Fibroblast of lung (primary cell): ENCODE measurements around the gene TMED8. TPM values are rescaled to one million over a fixed set of nuclear protein-coding genes. Genes with fewer than 3 reads are reported as not detected.

ENCODE experiments used
- DNase-seq, 2 donors: peaks; one replicate each; pipeline versions ENCODE4 v3.0.0 to v3.0.0-alpha.2; 2010; ENCODE audit warnings: low read depth in 2 of 2
- H2AFZ ChIP-seq: 2 replicates; pipeline ENCODE4 v1.5.1; 2012; ENCODE audit warnings: low read length, control low read depth, inconsistent platforms
- H3K27ac ChIP-seq: 2 replicates; pipeline ENCODE4 v1.5.1; 2011; ENCODE audit warnings: low read length, control low read depth; ENCODE audit not compliant: insufficient read depth
- H3K27me3 ChIP-seq: 2 replicates; pipeline ENCODE4 v1.5.1; 2011; ENCODE audit warnings: mild to moderate bottlenecking, low read length; ENCODE audit not compliant: control insufficient read depth, insufficient read depth
- H3K36me3 ChIP-seq: 2 replicates; pipeline ENCODE4 v1.5.1; 2011; ENCODE audit warnings: low read length; ENCODE audit not compliant: control insufficient read depth, insufficient read depth
- H3K4me1 ChIP-seq: 2 replicates; pipeline ENCODE4 v1.5.1; 2011; ENCODE audit warnings: low read length; ENCODE audit not compliant: control insufficient read depth, insufficient read depth; ENCODE audit errors: extremely low read depth
- H3K4me2 ChIP-seq: 2 replicates; pipeline ENCODE4 v1.5.1; 2011; ENCODE audit warnings: low read length, control low read depth; ENCODE audit not compliant: insufficient read depth; ENCODE audit errors: extremely low read depth
- H3K4me3 ChIP-seq, 4 experiments: fragments of 200-600 bp in 1 of 4; sonication (generic) in 1 of 4; replicated peaks in 1 of 4; 2 replicates each; pipeline ENCODE4 v1.5.1; 2011 to 2016; ENCODE audit warnings: low read length in 4 of 4, low read depth in 3 of 4, mild to moderate bottlenecking in 3 of 4, control low read depth in 2 of 4, inconsistent platforms in 1 of 4, mixed read lengths in 1 of 4; ENCODE audit not compliant: insufficient read depth in 1 of 4; ENCODE audit errors: control extremely low read depth in 1 of 4
- H3K79me2 ChIP-seq: 2 replicates; pipeline ENCODE4 v1.5.1; 2012; ENCODE audit warnings: mild to moderate bottlenecking, low read length, inconsistent platforms; ENCODE audit not compliant: control insufficient read depth, insufficient read depth
- H3K9ac ChIP-seq: 2 replicates; pipeline ENCODE4 v1.5.1; 2011; ENCODE audit warnings: mild to moderate bottlenecking, low read length, control low read depth; ENCODE audit not compliant: insufficient read depth
- H3K9me3 ChIP-seq: 2 replicates; pipeline ENCODE4 v1.5.1; 2012; ENCODE audit warnings: low read depth, low read length; ENCODE audit not compliant: control insufficient read depth, insufficient read depth
- H4K20me1 ChIP-seq: 2 replicates; pipeline ENCODE4 v1.5.1; 2011; ENCODE audit warnings: low read length; ENCODE audit not compliant: control insufficient read depth, insufficient read depth; ENCODE audit errors: extremely low read depth
- CTCF ChIP-seq, 2 donors: IDR thresholded peaks in 1 of 2; conservative IDR thresholded peaks in 1 of 2; 1 replicate in 1 of 2; 2 replicates in 1 of 2; pipeline ENCODE4 v1.5.1; 2011 to 2012; ENCODE audit warnings: low read length in 2 of 2, control low read depth in 1 of 2, inconsistent platforms in 1 of 2, low read depth in 1 of 2, mild to moderate bottlenecking in 1 of 2
- EZH2 ChIP-seq: IDR thresholded peaks from 2 replicates; pipeline ENCODE4 v1.5.1; 2012; ENCODE audit warnings: low read length, control low read depth, mild to moderate bottlenecking; ENCODE audit errors: missing control alignments
- polyA plus RNA-seq, 2 donors: library from polyadenylated mRNA; depleted of rRNA in 1 of 2; stranded (reverse) in 1 of 2; unstranded in 1 of 2; fragments of >200 nt; gene quantifications; 2 replicates each; pipeline ENCODE4 v1.2.1, GENCODE V29; 2011 to 2012; ENCODE audit warnings: missing spikeins in 1 of 2
- total RNA-seq: library from RNA; depleted of rRNA; stranded (reverse); fragments of >200 nt; gene quantifications from 2 replicates; pipeline ENCODE4 v1.2.1, GENCODE V29; 2014

Gene TMED8
- total and polyA plus RNA-seq, 2 donors (not counting 1 experiment from before 2014, with no cell fraction given): 7.0 to 7.4 TPM

GRCh38 chr14:77406086-77406485 is 29.2 kb upstream of the TMED8 start:
- Histone ChIP-seq H3K4me2 (no peak overlapping the region), H4K20me1 (no peaks in the 10 kb centered on the region)

GRCh38 chr14:77403768-77404167 is 26.9 kb upstream of the TMED8 start:
- H3K4me2 ChIP-seq: no peak overlapping the region
- no peaks in the 10 kb centered on the region for H3K9me3 ChIP-seq
- no peak for DNase-seq
- H3K79me2 ChIP-seq: no peaks in the 10 kb centered on the region
- no peak overlapping the region for H3K9ac ChIP-seq
- H3K4me3 ChIP-seq: no peak overlapping the region
- no peaks in the 10 kb centered on the region for H3K4me1 ChIP-seq
- no peak for TF ChIP-seq CTCF (conservative IDR thresholded peaks at IDR 0.05 in 1 of 2, IDR thresholded peaks at IDR 0.05 in 1 of 2; ENCODE audit: low read depth in 1 of 2, low read length in 2 of 2)
- TF ChIP-seq EZH2: no peak
- no peaks in the 10 kb centered on the region for H3K36me3 ChIP-seq
- H3K27me3 ChIP-seq: no peaks in the 10 kb centered on the region
- no peaks in the 10 kb centered on the region for H4K20me1 ChIP-seq
- no peak overlapping the region for H3K27ac ChIP-seq
- H2AFZ ChIP-seq: no peak overlapping the region

More at GRCh38 chr14:77406086-77406485, 29.2 kb upstream of the TMED8 start:
- H3K27me3 ChIP-seq: no peaks in the 10 kb centered on the region
- no peak overlapping the region for H2AFZ ChIP-seq
- no peak for TF ChIP-seq CTCF (conservative IDR thresholded peaks at IDR 0.05 in 1 of 2, IDR thresholded peaks at IDR 0.05 in 1 of 2; ENCODE audit: low read depth in 1 of 2, low read length in 2 of 2)
- no peak for TF ChIP-seq EZH2
- no peak overlapping the region for H3K4me3 ChIP-seq
- no peaks in the 10 kb centered on the region for H3K9me3 ChIP-seq
- no peaks in the 10 kb centered on the region for H3K4me1 ChIP-seq
- no peaks in the 10 kb centered on the region for H3K79me2 ChIP-seq
- DNase-seq: peak in 1 of 2 donors; percentile 42
- no peak overlapping the region for H3K27ac ChIP-seq
- H3K9ac ChIP-seq: no peak overlapping the region
- H3K36me3 ChIP-seq: no peaks in the 10 kb centered on the region

- Histone ChIP-seq H3K4me3 (no peak overlapping the region), H3K4me2 (no peak overlapping the region), H3K9me3 (no peaks in the 10 kb centered on the region), H2AFZ (no peak overlapping the region), H3K9ac (no peak overlapping the region), H3K79me2 (no peaks in the 10 kb centered on the region), H3K4me1 (no peaks in the 10 kb centered on the region), H4K20me1 (no peaks in the 10 kb centered on the region), H3K27ac (no peak overlapping the region), H3K27me3 (no peaks in the 10 kb centered on the region), H3K36me3 (no peaks in the 10 kb centered on the region)
- no peak for DNase-seq
- no peak for TF ChIP-seq CTCF (conservative IDR thresholded peaks at IDR 0.05 in 1 of 2, IDR thresholded peaks at IDR 0.05 in 1 of 2; ENCODE audit: low read depth in 1 of 2, low read length in 2 of 2)
- TF ChIP-seq EZH2: no peak
These were observed 23.3 kb upstream of the TMED8 start for GRCh38 chr14:77400216-77400615.
